GM21717 (cell line): ENCODE data around the gene MARVELD3.
"Not testable (repeated sequence)": the region's sequence is repeated elsewhere in the genome, so short reads cannot be mapped to it uniquely, and the experiment has no call there.

ENCODE experiments used
- ATAC-seq: cut with Tn5 transposase; IDR thresholded peaks from one replicate; pipeline ENCODE4 v1.9.1; 2021; ENCODE audit warnings: mild to moderate bottlenecking, moderate library complexity; ENCODE audit not compliant: unreplicated experiment

MARVELD3 gene

DNA sequence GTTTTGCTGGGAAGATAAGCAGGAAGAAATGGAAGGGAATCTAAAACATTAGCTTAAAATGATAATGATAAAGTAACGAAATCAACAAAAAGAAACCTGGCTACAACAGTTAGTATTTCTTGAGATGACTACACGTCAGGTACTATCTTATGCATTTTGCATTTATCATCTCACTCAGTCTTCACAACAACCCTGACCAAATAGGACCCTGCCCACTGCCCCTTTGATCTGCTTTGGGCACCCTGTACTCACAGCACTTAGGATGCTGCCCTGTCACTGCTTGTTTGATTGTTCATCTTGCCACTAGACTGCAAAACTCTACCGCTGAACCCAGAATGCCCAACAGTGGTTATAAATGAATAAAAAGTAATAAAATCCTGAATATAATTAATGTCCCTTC, 45.2 kb downstream of the MARVELD3 start:
- no peak for ATAC-seq

DNA sequence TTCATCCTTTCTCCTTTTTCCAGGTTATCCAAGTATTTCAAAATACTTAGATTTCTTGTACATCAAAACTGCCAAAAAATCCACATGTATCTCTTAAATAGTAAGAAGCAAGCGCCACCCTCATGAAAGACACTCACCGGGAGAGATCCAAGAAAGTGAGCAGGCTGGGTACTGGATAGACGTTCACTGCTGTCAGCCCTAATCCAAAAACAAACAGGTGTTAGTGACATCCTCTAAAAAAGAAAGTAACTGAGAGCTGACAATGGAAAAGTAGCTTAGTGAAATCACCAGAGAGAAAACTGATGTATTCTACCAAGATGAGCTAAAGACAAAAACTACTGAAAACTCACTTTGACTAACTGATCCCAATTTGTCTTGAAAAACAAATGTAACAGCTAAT, 46.1 kb downstream of the MARVELD3 start:
- ATAC-seq, result no peak

DNA sequence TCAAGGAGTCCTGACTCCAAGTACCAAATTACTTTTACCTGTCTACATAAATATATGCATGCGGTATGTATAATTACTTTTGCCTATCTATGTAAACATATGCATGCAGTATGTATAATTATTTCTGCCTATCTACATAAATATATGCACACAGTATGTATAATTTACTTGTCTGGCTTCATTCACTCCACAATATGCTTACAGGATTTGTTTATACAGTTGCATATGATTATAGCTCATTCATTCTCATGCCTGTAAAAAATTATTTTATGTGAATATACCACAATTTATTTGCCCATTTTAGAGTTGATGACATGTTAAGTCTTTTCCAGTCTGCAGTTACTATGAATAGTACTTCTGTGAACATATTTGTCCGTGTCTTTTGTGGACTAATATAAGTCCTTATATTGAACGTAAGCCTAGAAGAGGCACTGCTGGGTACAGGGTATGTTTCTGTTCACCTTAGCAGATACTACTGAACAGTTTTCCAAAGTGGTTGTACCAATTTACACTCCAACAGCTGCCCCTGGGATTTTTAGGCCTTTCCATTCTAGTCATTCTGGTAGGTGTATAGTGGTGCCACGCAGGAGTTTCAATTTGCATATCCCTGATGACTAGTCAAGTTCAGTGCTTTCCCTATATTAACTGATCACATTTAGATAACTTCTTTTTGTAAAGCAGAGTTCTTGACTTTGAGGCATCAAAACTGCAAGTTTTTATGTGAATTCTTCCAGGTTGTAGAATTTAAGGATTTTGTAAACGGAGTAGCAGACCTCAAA, 47.0 kb downstream of the MARVELD3 start:
- ATAC-seq, result no peak

DNA sequence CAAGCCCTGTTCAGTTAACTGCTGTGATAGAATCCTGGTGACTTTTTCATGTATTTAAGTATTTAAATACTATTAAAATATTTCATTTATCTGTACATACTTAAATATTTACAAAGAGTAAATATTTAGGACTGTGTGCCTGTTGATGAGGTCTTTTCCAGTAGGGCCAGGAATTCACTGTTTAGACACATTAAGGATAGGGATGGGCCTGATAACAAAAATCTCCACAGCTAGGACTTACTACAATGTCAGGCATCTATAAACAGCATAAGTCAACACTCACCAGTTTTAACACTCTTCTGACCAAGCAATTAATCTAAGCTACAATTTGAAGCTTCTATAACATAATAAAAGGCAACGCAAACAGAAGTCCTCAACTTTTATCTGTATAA, 47.6 kb downstream of the MARVELD3 start:
- ATAC-seq, result no peak

DNA sequence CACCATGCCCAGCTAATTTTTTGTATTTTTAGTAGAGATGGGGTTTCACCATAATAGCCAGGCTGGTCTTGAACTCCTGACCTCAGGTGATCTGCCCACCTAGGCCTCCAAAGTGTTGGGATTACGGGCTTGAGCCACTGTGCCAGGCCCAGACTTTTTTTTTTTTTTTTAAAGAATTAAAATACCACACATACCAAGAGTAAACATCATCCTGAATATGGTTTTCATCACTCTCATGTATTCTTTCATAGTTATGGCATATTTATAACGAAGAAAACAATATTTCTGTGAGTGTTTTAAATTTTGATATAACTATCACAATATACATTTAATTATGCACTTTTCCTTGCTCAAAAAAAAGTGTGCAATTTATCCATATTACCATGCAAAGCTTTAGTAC, 48.2 kb downstream of the MARVELD3 start:
- no peak for ATAC-seq

DNA sequence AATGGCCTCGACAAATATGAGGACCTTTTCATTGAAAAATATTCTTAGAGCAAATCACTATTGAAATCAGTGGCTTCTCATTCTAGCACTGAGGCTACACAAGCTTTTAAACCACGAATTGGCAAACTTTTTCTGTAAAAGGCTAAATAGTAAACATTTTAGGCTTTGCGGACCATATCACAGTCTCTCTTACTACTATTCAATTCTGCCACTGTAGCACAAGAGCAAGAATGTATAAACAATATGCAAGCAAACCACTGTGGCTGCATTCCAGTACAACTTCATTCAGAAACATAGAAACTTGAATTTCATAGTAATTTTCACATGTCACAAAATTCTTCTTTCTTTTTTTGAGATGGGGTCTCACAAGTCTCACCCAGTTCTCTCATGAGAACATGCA, 49.4 kb downstream of the MARVELD3 start:
- ATAC-seq, result no peak

DNA sequence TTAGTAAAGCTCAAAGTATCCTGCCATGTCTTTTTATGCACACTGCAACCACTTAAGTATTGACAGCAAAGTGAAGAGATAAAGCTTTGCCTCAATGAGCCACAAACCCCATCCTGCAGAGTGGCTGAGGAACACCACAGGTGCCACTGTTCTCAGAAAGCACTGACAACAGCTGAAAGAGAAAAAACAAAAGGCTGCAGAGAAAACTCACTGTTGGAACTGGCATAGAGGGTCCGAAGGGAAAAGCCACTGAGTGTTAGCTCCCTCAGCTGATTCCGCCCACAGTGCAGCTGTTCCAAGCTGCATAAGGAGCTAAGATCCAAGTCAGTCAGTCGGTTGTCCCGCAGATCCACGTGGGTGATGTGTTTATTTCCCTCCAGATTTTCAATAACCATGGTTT, 50.3 kb downstream of the MARVELD3 start:
- ATAC-seq, result no peak

DNA sequence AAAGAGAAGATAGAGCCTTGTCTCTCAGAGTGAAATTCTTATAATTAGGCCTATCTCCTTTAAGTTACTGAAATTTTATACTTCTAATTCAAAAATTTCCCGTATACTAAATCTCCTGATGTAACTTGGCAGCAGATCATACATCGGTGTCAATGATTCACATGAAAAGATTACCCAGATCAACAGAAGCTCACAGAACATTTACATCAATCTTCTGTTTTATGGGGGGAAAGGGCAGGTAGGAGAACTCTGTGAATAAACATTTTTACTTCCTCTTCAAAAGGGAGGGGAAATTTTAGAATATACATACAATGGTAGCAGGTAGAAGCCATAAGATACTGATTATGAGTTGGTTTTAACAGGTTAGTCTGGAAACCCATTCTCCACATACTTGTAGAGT, 55.4 kb downstream of the MARVELD3 start:
- ATAC-seq, result no peak

DNA sequence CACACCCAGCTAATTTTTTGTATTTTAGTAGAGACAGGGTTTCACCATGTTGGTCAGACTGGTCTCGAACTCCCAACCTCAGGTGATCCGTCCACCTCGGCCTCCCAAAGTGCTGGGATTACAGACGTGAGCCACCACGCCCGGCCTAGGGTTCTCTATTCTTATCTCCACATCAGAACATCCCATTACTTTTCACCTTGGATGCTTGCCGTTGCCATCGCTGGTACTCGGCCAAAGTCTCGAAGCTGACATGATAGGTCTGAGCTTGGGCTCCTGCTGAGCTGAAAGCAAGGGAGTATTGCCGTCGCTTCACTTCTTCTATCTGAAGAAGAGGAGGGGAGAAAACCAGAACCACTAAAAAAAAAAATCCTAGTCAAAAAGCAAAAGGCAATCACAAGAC, 58.3 kb downstream of the MARVELD3 start:
- not testable (repeated sequence) for ATAC-seq
